ENCODE results near the gene PCNX2. TPM values are rescaled to one million over a fixed set of nuclear protein-coding genes. Genes with fewer than 3 reads are reported as not detected.
A peak's percentile ranks its signal among the peaks of the same experiment; 100 is the strongest.
"Not testable (repeated sequence)": the region's sequence is repeated elsewhere in the genome, so short reads cannot be mapped to it uniquely, and the experiment has no call there.

PCNX2 gene
- total RNA-seq, 2 experiments from 2014 or later, result 46.4 to 49.4 TPM

DNA sequence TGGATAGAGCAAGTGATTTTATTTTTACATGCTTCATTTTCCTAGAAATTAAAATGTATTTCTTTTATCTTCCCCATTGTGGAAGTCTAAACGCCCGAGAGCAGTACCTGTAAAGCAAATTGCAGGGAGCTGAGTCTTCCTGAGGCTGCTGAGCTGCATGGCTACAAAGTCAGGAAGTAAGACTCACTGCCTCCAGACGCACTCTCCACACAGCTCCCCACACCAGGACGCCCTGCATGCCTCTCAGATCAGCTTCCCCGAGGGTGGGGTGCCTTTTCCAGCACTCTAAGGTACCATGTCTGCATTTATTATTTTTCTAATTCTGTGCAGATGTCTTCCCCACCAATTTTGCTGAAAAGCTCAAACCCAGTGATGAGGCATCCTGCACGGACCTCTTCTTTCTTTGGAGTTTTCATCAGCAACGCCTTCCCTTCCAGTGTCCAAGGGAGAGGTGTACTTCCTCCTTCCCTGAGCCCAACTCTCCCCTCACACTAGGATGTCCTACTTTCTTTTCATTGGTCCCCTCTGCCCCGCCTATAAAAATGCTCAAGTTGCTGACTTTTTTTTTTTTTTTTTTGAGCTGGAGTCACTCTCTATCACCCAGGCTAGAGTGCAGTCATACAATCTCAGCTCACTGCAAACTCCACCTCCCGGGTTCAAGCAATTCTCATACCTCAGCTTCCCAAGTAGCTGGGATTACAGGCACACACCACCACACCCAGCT is 114.7 kb downstream of the PCNX2 start:
- CTCF ChIA-PET, result interaction anchor here (0.6 kb wide), 1 partner anchor 70 kb away, joined by 3 read pairs; no protein-coding TSS in a partner anchor
- ATAC-seq (ENCODE audit: poor library complexity) (no peak), DNase-seq (no peak)
- Mint-ChIP-seq H3K36me3 (ENCODE audit: low read depth) (peaks cover 95% of the 10 kb centered on the region), H3K9me3 (peaks cover 8% of the 10 kb centered on the region), H3K27ac (no peak overlapping the region), H3K4me3 (no peak overlapping the region), H3K27me3 (no peaks in the 10 kb centered on the region), H3K4me1 (ENCODE audit: low read depth) (no peaks in the 10 kb centered on the region)
- Histone ChIP-seq H3K27me3 (ENCODE audit: control insufficient read depth in 1 of 2, insufficient read depth in 2 of 2, low read length in 2 of 2) (no peaks in the 10 kb centered on the region), H3K9me3 (ENCODE audit: control insufficient read depth in 1 of 2, insufficient read depth in 1 of 2, low read length in 2 of 2) (no peaks in the 10 kb centered on the region), H3K4me3 (ENCODE audit: low read length) (no peak overlapping the region), H3K36me3 (ENCODE audit: insufficient read depth, low read length) (peaks cover 33% of the 10 kb centered on the region), H3K27ac (ENCODE audit: low read depth in 1 of 2, low read length in 2 of 2) (no peak overlapping the region), H3K4me1 (ENCODE audit: insufficient read depth, low read length) (no peaks in the 10 kb centered on the region)
- TF ChIP-seq, protein P1, sequence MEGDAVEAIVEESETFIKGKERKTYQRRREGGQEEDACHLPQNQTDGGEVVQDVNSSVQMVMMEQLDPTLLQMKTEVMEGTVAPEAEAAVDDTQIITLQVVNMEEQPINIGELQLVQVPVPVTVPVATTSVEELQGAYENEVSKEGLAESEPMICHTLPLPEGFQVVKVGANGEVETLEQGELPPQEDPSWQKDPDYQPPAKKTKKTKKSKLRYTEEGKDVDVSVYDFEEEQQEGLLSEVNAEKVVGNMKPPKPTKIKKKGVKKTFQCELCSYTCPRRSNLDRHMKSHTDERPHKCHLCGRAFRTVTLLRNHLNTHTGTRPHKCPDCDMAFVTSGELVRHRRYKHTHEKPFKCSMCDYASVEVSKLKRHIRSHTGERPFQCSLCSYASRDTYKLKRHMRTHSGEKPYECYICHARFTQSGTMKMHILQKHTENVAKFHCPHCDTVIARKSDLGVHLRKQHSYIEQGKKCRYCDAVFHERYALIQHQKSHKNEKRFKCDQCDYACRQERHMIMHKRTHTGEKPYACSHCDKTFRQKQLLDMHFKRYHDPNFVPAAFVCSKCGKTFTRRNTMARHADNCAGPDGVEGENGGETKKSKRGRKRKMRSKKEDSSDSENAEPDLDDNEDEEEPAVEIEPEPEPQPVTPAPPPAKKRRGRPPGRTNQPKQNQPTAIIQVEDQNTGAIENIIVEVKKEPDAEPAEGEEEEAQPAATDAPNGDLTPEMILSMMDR (IDR thresholded peaks at IDR 0.05), result no peak
- intact Hi-C loops (cut with DNase I, micrococcal nuclease), result no loop called here
- POLR2A ChIA-PET, result interaction anchor here (0.6 kb wide), 1 partner anchor 20 kb away, joined by 3 read pairs; no protein-coding TSS in a partner anchor

DNA sequence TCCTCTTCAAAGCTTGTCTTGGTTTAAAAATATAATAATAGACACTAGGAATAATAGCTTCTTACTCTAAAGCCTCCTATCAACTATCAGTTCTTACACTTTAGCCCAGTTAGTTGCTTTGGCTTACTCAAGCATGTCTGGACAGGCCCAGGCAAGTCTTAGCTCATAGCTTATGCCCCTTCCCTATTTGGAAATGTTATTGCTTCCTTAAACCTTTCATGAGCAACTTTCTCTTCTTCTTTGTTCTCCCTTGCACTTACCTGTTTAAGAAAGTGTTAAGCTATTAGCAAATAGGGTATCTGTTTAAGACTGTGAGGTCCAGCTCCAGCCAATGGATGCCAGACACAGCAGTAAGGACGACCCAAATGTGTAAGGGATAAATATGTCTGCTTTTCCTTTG is 115.9 kb downstream of the PCNX2 start:
- DNase-seq; H3K27me3 Mint-ChIP-seq; POLR2A ChIA-PET; CTCF ChIA-PET; H3K4me3 ChIP-seq (ENCODE audit: low read length); H3K9me3 Mint-ChIP-seq; H3K9me3 ChIP-seq (ENCODE audit: control insufficient read depth in 1 of 2, insufficient read depth in 1 of 2, low read length in 2 of 2); H3K27ac Mint-ChIP-seq; intact Hi-C loops (cut with DNase I, micrococcal nuclease); H3K4me1 Mint-ChIP-seq (ENCODE audit: low read depth); H3K4me1 ChIP-seq (ENCODE audit: insufficient read depth, low read length); H3K4me3 Mint-ChIP-seq; ATAC-seq (ENCODE audit: poor library complexity); H3K27me3 ChIP-seq (ENCODE audit: control insufficient read depth in 1 of 2, insufficient read depth in 2 of 2, low read length in 2 of 2); H3K27ac ChIP-seq (ENCODE audit: low read depth in 1 of 2, low read length in 2 of 2): not testable (repeated sequence)
- peaks cover 39% of the 10 kb centered on the region for H3K36me3 ChIP-seq (ENCODE audit: insufficient read depth, low read length)
- H3K36me3 Mint-ChIP-seq (ENCODE audit: low read depth), result peaks cover 100% of the 10 kb centered on the region

DNA sequence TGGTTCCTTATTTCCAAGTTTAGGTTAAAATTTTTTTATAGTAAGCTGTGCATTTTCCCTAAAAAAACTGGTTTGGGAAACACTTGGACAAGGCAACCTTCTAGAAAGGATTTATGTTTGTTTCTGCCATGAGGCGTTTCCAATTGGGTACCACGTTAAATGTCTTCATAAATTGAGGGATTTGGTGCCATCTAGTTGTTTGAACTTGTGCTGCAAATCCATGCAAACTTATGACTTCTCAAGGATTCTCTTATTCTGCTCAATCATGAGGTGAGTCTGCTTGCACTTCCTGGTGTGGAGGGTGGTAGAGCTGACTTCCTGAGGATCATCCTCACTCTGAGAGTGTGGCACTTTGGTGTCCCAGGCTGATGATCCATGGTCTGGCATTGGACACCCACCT is 123.3 kb downstream of the PCNX2 start:
- Histone ChIP-seq H3K27me3 (ENCODE audit: control insufficient read depth in 1 of 2, insufficient read depth in 2 of 2, low read length in 2 of 2) (no peaks in the 10 kb centered on the region), H3K4me3 (ENCODE audit: low read length) (no peak overlapping the region), H3K27ac (ENCODE audit: low read depth in 1 of 2, low read length in 2 of 2) (no peak overlapping the region), H3K4me1 (ENCODE audit: insufficient read depth, low read length) (no peaks in the 10 kb centered on the region), H3K36me3 (ENCODE audit: insufficient read depth, low read length) (peaks cover 27% of the 10 kb centered on the region), H3K9me3 (ENCODE audit: control insufficient read depth in 1 of 2, insufficient read depth in 1 of 2, low read length in 2 of 2) (no peaks in the 10 kb centered on the region)
- peak in 1 of 14 experiments; percentile 2 for DNase-seq
- ChIA-PET CTCF (no interaction called here), POLR2A (no interaction called here)
- H3K4me3 Mint-ChIP-seq, result no peak overlapping the region
- H3K27ac Mint-ChIP-seq, result no peak overlapping the region
- H3K27me3 Mint-ChIP-seq, result no peaks in the 10 kb centered on the region
- no peaks in the 10 kb centered on the region for H3K4me1 Mint-ChIP-seq (ENCODE audit: low read depth)
- peaks cover 5% of the 10 kb centered on the region for H3K9me3 Mint-ChIP-seq
- ATAC-seq (ENCODE audit: poor library complexity), result no peak
- H3K36me3 Mint-ChIP-seq (ENCODE audit: low read depth), result peaks cover 80% of the 10 kb centered on the region
- TF ChIP-seq, protein P1 (IDR thresholded peaks at IDR 0.05), result no peak
- intact Hi-C loops (cut with DNase I, micrococcal nuclease), result no loop called here

DNA sequence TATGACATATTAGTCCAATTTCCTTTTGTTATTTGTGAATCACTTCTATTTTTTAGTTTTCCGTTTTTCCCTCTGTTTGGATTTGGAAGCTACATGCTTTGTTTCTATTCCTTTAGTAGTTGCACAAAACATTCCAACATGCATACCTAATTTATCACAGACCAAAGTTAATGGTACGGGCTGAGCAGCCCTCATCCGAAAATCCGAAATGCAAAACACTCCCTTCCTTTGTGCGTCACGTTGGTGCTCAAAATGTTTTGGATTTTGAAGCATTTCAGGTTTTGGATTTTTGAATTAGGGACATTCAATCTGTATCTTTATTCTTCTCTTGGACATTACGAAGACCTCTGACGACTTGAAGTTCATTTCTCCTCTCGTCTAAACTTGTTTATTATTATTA is 124.8 kb downstream of the PCNX2 start:
- Histone ChIP-seq H3K36me3 (ENCODE audit: insufficient read depth, low read length) (peaks cover 19% of the 10 kb centered on the region), H3K27me3 (ENCODE audit: control insufficient read depth in 1 of 2, insufficient read depth in 2 of 2, low read length in 2 of 2) (no peaks in the 10 kb centered on the region), H3K4me3 (ENCODE audit: low read length) (no peak overlapping the region), H3K9me3 (ENCODE audit: control insufficient read depth in 1 of 2, insufficient read depth in 1 of 2, low read length in 2 of 2) (no peaks in the 10 kb centered on the region), H3K4me1 (ENCODE audit: insufficient read depth, low read length) (no peaks in the 10 kb centered on the region), H3K27ac (ENCODE audit: low read depth in 1 of 2, low read length in 2 of 2) (no peak overlapping the region)
- Mint-ChIP-seq H3K27ac (no peak overlapping the region), H3K4me1 (ENCODE audit: low read depth) (no peaks in the 10 kb centered on the region), H3K4me3 (no peak overlapping the region), H3K9me3 (peaks cover 7% of the 10 kb centered on the region), H3K36me3 (ENCODE audit: low read depth) (peaks cover 77% of the 10 kb centered on the region), H3K27me3 (no peaks in the 10 kb centered on the region)
- DNase-seq, result no peak
- TF ChIP-seq, protein P1 (IDR thresholded peaks at IDR 0.05), result no peak
- intact Hi-C loops (cut with DNase I, micrococcal nuclease), result no loop called here
- ChIA-PET CTCF (no interaction called here), POLR2A (no interaction called here)
- ATAC-seq (ENCODE audit: poor library complexity), result no peak
